HT1080 (cell line): ENCODE data around the gene ING5. TPM values are rescaled to one million over a fixed set of nuclear protein-coding genes. Genes with fewer than 3 reads are reported as not detected.

Source experiments
- DNase-seq: peaks from one replicate; pipeline ENCODE4 v3.0.0-alpha.2; 2015; ENCODE audit warnings: low read depth
- total RNA-seq: library from RNA; depleted of rRNA; stranded (reverse); fragments of >200 nt; shearing (Covaris generic); gene quantifications from 2 replicates; pipeline ENCODE4 v1.2.3, GENCODE V29; 2014

The ING5 gene
- total RNA-seq, 1 experiment from 2014 or later = 29.7 TPM

DNA sequence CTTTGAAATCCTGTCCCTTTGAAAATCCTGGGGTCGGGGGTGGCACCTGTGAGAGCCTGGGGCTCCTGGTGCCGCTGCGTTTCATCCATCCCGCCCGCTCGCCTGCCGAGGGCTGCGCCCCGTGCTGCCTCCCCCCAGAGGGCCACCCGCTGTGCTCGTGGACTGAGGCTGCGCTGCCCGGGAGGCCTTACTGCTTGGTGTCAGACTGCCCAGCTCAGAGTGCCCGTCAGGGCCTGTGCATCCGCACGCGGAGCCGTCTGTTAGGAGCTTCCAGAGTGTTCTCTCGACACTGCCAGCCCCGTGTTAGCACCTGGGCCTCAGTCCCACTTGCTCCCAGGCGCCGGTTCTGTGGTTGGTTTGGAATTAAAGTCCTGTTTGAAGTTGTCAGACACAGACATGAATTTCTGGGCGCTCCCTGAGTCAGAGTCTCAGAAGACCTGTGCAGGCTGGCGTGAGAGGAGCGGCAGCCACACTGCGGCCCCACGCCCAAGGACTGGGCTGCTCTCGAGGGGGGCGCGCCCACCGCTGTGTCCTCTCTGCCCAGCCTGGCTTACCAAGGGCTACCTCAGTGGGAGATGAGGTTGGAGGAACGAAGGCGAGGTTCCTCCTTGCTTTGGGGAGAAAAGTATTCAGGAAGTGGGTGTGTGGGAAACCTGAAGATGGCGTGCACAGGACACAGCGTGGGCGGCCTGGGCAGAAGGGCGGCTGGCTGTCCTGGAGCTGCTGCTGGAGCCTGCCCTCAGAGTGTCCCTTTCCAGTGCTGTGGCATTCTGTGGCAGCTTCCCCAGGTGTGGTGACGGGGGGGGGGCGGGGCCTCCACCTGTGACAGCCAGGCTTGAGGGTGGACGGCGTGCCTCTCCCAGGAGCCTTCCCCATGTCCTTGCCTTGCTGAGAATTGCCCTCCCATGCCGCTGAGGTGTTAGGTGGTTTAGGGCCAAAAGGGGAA, 29.3 kb upstream of the ING5 start:
- DNase-seq = no peak

DNA sequence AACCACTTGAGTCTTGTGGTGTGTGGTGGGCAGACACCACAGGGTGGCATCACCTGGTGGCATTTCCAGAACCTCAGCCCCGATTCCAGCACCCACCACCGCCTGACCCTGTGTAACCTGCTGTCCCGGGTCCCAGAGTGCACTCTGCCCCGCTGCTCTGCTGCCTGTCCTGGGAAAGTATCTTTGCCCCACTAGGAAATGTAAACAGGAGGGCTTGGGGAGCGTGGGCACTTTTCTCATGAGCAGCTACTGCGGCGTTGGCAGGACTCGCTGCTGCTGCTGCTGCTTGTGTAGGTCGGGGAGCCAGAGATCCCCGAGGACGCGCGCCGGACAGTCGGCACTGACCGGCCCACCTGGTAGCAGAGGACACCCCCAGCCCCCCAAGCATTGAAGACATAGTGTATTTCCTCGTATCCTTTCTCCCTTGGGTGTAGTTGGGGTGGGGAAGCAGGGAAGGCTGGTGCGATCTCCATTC, 28.6 kb upstream of the ING5 start:
- no peak for DNase-seq

DNA sequence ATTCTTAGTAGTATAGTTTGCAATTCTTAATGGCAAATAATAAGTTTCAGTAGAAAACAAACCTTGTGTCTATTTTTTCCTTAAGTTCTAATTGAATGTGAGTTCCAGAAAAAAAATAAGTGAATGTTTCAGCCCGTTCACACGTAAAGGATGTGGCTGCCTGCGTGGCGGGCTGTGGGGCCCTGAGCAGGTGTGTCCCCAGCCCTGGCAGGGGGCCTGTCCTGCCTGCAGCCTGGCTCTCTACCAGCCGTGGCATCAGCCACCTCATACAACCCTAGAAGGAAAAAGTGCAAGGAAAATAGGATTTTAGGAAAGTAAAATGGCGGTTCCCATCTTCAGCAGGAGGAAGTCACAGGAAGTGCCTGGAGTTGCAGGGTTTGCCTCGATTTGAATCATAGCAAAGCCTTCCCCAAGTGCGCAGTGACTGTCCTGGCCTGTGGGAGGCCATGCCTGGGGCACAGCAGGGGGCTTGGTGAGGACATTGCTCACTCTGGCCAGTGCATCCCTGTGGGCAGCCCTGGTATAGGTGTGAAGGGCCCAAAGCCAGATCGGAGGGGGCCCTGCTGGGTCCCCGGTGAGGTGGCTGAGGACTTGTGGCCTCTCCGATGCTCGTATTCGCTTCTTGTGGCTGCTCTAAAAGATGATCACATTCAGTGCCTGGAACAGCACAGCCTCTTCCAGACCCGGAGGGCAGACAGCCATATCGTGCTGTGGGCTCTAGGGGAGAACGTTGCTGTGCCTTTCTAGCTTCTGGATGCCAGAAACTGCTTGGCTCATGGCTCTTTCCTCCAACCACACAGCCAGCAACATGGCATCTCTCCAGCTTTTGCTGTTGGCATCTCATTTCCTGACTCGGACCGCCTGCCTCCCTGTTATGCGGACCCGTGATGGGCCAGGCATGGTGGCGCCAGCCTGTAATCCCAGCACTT, 27.8 kb upstream of the ING5 start:
- no peak for DNase-seq

DNA sequence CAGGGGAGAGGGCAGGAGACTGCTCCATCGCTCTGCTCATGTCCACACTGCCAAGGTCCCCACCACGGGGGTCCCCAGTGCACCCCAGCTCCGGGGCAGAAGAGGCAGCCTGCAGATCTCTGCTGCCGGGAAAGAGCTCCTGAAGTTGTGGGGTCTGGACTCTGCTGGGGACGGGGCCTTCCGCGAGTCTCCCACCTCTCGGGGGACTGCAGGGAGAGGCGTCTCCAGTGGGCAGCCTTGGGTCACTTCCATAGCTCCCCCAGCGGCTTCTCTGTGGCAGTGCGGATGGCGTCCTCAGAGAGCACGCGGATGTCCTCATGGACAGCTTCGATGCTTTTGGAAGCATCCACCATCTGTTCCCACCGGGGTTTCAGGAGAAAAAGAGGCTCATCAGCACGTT, 26.0 kb upstream of the ING5 start:
- DNase-seq = no peak

DNA sequence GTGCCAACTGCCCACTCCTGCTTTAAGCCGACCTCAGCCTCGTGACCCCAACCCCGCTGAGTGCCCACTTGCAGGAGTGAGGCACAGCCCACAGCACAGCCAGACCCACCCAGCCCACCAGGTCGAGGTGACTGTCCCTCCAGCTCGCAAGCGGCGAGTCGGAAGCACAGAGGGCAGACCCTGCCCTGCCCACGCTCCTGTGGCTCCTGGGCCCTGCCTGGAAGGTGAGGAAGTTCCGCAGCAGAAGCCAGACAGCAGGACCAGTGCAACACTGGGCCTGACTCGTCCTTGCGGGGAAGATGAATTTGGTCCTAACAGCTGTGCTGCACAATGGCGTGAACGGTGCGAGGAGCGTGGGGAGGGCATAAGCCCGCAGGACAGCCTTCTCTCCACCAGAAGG, 25.2 kb upstream of the ING5 start:
- no peak for DNase-seq

DNA sequence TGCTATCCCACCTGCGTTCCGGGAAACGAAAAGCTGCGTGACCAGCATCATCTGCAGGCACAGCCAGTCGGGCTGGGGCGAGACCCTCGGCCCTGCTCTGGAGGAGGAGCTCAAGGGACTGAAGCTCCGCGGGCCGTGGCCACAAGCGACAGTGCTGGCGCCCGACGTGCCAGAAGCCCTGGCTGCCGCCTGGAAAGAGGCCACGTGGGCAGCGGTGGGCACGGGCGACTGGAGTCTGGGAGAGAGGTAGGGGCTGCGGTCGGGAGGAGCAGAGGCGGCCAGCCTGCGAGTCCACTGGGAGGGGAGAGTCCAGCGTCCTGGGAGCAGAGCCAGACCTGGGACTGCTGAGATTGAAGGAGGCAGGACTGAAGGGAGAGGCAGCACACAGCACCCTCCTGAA, 24.4 kb upstream of the ING5 start:
- no peak for DNase-seq

DNA sequence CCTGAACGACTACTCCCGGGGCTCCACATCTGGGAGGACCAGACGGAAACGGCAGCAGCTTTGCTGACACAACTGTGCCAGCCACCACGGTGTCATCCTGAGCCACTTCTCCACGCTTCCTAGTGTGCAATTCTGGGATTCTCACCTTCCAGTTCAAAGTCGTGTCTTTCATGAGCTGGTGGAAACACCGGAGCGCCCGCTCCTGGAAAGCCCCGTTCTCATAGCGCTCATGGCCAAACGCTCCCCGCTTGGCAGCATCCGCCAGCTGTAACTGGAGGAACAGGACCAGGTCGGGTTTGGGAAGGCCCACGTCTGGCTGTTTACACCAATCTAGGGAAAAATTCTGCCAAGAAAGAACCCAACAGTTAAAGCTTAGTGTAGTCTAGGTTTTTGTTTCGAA, 23.5 kb upstream of the ING5 start:
- DNase-seq = no peak

DNA sequence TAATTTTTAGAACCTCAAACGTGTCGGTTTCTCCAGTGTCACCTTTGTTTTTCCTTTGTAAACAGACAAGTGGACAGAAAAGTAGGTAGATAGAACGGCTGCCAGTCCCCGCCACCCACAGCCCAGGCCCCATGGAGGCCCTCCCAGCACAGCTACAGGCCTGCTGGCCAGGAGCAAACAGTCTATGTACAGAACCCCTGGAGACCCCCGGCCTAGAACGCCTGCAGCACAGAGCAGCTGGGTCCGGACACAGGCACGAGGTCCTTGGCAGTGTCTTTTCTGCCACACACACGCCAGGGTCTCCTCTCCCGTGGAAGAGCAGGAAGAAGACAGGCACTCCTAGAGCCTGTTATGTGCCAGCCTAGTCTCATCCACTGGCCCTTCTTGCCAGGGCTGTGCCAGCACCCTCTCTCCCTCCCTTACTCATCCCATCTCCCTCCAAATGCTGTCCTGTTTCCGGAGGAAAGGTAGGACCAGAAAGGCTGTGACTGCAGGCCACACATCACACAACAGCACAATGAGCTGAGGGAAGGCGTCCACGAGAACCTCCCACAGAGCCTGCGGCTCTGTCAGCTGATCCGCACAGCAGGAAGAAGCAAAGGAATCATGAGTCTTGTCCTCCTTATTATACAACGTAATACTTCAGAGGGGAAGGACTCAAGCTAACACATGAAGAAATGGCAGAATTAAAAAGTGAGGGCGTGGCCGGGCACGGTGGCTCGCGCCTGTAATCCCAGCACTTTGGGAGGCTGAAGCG, 22.9 kb upstream of the ING5 start:
- DNase-seq = no peak

DNA sequence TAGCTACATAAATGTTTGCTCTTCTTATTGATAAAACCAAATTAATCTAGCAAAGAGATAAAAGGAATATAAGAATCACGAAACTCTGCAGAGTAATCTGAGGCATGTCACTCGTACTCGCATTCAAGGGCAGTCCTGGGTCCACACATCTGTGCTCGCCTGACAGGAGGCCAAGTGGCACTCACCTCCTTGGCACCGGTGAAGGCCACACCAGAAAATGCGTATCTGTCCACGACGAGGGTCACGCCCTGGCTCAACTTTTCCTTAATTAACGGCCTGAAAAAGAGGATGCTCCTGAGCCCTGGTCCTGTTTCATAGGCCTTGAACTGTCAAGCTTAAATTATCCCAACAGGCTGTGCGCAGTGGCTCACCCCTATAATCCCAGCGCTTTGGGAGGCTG, 21.8 kb upstream of the ING5 start:
- no peak for DNase-seq

DNA sequence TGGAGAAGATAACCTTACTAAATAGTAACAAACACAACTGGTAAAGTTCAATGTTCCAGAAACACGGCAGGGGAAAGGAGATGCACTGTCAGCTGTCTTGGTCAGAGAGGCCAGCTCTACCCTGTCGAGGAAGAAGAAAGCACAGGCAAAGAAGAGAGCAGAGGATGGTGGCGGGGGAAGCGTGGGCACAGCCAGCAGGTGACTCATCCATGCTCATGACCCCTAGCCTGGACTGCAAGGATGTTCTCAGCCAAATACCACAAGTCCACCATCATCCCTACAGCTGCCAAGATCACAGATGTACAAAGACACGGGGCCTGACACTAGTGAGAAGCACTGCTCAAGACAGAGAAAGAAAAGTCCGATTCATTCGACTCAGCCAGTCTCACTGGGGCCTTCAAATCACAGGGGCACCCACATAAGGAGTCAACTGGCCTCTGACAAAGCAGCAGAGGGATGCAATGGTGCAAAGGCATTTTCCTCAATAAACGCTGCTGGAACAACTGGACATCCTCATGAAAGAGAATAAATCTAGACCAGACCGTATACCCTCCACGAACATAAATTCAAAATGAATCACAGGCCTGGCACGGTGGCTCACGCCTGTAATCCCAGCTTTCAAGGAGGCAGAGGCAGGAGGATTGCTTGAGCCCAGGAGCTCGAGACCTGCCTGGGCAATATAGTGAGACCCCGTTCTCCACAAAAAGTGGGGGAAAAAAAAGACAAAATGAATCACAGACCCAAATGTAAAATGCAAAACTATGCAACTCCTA, 20.8 kb upstream of the ING5 start:
- peak; percentile 93 for DNase-seq

DNA sequence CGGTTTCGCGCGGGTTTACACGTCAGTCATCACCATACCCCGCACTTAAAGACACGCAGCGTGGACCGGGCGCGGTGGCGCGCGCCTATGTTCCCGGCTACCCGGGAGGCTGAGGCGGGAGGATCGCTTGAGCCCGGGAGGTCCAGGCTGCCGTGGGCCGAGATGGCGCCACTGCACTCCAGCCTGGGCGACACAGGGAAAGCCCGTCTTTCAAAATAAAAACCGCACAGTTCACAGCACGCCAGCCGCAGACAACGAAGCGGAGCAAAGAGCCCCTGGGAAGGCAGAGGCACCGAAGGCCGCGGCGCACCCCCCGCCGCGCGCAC, 15.6 kb upstream of the ING5 start:
- no peak for DNase-seq

DNA sequence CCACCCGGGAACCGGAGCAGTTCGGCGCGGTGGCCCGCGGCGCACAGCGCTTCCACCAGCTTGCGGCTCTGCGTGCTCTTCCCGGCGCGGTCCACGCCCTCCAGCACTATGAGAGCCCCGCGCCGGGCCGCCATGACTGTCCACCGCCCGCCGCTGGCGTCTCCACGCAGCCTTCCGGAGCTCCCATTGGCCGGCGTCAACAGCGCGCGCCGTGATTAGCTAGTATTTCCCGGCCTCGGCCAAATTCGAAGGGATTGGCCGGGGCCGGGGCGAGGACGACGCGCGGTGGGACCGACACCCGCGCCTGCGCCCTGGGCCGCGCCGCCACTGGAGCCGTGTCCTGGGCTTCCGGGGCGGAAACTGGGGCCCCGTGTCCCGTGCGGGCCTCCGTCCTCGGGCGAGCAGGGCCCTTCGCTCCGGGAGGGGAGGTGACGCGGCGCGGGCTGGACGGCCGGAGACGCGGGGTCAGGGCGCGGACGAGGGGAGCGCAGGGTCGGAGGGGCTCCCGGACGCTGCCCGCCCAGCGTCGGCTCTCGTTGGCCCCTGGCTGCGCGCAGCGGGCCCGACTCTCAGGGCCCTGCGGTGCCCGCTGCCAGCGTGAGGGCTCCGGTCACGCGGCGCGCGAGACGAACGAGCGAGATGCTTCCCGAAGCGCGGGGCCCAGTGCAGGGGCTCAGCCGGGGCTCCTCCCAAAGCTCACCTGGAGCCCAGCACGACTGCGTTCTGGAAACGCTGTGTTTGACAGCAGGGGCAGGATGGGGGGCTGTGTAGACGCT, 15.0 kb upstream of the ING5 start, which contains the start of gene DTYMK:
TSS of gene DTYMK (minus strand) at position 166 of the 776 bp plus-strand sequence. CDS start at position 134, 32 bp downstream.
- DNase-seq = peak; percentile 96

DNA sequence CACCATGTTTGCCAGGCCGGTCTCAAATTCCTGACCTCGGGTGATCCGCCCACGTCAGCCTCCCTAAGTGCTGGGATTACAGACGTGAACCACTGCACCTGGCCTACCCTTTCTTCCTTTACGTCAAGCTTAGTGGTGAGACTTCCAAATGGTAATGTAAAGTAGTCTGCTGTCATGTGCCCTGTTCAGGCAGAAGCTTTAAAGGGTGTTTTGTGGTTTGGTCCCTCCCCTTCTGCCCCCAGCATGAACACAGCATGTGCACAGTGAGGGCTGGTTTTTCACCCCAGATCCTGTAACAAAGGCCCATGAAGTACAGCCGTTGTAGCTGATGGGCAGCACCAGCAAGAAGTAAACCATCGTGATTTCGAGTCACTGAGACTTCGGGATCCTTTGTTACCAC, 12.5 kb upstream of the ING5 start:
- DNase-seq = no peak

DNA sequence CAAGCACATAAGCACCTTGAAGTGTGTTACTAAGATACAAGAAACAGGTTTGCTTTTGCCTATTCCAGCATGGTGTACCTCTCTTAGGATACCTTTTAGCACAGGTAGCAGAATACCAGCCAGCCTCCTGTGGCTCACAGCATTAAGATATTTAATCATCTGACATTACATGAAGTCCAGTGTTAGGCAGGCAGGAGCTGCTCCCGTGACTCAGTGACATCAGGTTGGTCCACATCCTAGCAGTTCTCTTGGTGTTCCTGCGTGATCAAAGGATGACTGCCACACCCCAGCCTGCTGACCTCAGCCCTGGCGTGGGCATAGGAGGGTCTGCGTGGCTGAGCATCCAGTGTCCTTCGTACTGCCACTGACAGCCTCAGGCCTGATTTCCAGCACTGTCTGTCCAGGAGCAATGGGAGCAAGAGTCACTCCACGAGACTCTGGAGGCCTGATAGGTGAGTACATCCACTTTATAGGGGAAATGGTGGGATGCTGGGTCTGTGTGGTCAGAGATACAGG, 11.6 kb upstream of the ING5 start:
- no peak for DNase-seq

DNA sequence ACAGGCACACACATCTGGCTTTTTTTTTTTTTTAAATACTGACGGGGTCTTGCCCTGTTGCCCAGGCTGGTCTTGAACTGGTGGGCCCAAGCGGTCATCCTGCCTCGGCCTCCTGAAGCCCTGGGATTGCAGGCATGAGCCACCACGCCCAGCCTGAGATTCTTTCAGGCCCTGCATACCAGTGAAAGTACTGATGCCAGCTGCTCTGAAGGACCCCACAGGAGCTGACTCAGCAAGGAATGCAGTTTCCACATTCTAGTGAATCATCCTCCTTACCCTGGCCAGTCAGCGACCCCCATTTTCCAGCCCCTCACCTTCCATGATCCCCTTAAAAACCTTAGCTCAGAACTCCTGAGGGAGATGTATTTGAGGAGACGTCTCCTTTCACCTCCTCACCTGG, 9.4 kb upstream of the ING5 start:
- peak; percentile 71 for DNase-seq

DNA sequence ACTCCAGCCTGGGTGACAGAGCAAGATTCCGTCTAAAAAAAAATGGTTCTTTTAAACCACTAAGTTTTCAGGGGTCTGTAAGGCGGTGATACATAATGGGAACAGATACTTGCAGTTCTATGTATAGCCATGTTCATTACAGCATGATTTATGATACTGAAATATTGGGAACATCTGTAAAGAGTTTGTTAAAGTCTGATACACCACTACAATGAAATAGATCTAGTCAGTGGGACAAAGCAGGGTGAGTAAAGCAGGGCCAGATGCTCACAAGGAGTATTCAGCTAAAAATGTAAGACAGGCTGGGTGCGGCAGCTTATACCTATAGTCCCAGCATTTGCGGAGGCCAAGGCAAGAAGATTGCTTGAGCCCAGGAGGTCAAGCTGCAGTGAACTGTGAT, 6.2 kb upstream of the ING5 start:
- DNase-seq = no peak

DNA sequence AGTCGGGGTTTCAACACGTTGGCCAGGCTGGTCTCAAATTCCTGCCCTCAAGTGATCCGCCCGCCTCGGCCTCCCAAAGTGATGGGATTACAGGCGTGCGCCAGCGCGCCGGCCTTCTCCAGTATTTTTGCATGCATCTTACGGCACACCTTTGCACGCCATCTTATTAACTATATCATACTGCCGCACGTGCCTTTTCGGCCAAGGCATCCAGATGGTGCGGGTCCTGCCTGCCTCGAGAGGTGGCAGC, 765 bp upstream of the ING5 start:
- no peak for DNase-seq

DNA sequence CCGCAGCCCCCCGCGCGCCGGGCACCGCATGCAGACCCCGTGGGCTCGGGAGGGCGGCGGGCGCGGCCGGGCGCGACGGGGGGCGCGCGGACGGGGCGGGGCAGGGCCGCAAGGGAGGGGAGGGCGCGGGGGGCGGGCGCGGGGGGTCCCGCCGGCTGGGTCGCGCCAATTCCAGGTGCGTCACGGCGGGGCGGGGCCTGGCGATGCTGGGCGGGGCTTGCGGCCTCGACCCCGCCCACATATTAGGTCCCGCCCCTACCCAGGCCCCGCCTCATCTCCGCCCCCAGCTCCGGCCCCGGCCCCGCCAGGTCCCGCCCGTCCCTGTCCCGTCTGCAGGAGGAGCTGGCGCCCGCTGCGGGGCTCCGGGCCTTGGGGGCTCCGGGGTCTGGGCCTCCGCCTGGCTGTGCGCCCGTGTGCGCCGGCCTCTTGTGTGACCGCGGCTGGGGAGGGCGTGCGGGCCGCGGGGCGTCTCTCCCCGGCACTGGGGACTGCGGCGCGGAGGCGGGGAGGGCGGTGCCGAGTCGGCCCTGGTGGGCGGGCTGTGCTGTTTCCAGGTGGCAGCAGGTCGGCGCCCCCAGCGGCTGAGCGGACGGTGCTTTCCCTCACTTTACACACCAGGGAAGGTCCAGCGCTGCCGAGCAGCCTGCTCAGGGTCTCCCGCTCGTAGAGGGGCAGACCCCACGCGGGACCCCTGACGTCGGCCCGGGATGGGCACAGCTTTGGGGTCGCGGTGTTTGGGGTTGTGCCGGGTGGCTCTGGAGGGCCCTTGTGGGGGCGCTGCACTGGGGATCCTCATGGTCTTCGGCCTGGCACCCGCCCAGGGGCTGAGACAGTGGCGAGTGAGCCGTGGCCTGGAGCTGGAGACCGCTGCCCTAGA, 554 bp downstream of the ING5 start:
- peak; percentile 82 for DNase-seq

DNA sequence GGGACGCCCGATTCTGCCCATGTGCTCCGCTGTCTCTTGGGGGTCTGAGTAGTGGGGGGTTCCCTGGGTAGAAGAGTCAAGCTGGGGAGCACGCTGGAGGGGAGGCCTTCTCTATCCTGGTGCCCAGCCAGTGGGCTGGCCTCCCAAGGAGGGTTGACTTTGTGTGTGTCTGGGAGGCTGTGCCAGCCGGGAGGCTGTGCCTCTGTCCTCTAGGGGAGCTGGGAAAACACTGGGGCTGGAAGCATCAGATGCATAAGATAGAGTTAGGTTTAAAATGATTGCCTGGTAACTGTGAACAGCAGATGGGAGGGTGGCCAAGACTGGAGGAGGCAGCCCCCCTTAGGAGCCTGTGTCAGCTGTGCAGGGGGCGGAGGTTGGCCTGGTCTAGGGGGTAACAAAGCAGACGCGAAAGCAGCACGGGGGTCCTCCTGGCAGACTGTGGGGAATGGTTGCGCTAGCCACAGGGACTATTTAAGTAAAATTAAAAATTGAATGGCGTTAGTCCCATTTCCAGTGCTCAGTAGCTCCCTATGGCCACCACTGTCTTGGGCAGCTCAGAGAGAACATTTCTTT, 1.3 kb downstream of the ING5 start:
- DNase-seq = peak; percentile 29
